OCI-LY3 (cell line): ENCODE data around the gene POLD4.

Experiments
- CTCF ChIP-seq: fragments of 200-600, 300-600 bp; sonication (generic); IDR thresholded peaks from 2 replicates; pipeline ENCODE4 v1.5.1; 2014; ENCODE audit warnings: antibody characterized with exemption, low read length, low read depth
- EZH2phosphoT487 ChIP-seq: fragments of 200-600 bp; shearing (Covaris generic); IDR thresholded peaks from 2 replicates; pipeline ENCODE4 v1.6.1; 2018; ENCODE audit warnings: antibody characterized with exemption, mixed run types, low read depth

GRCh38 chr11:67332081-67332691 is 21.2 kb downstream of the POLD4 start:
- TF ChIP-seq CTCF (no peak), EZH2phosphoT487 (no peak)
